ENCODE measurements around the gene ZNF628.

GRCh38 chr19:55508120-55508519 lies 31.7 kb downstream of the ZNF628 start:
- TF ChIP-seq CTCF (IDR thresholded peaks at IDR 0.05; ENCODE audit: low read depth, low read length) (no peak), EZH2phosphoT487 (IDR thresholded peaks at IDR 0.05; ENCODE audit: low read depth) (no peak)

All from OCI-LY3 (cell line).